ENCODE results near the gene MAPKAP1.
A peak's percentile ranks its signal among the peaks of the same experiment; 100 is the strongest.

DNA sequence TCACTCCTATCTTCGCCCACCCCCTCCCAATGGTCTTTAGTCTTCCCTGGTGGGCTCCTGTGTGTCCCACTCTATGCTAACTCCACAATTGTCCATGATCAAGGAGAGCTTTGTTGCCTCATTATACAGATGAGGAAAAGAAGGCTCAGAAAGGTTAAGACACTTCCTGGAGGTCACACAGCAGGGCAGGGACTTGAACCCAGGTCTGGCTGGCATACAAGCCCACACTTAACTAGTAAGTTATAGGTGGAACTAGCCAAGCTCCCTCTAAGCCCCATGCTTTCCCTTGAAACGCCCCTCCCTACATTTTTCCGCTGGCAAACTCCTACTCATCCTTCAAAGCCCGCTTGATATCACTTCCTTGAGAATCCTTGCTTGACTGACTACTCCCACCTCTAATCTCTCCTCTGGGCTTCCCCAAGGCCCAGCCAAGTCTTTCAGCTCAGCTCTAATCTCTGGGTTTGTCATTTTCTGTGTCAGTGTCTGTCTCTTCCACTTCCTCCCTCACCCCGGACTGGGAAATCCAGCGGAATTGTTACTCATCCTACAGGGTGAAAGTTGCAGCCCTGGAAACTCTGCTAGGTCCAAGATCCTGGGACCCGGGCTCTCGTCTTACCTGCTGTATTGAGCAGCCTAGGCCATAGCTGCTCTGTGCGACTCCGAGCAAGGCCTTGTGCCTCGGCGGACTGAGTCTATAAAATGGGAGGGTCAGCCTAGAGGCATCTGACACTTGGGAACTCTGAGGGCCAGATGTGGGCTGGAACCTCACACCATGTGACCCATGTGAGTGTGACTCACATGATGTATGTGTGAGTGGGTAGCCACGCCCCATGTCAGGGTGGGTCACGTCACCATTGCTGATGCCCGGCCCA lies 300.8 kb downstream of the MAPKAP1 start:
- no peak for TF ChIP-seq TAF1 (CRISPR knock-in tag; IDR thresholded peaks at IDR 0.05)
- TF ChIP-seq, protein P1, sequence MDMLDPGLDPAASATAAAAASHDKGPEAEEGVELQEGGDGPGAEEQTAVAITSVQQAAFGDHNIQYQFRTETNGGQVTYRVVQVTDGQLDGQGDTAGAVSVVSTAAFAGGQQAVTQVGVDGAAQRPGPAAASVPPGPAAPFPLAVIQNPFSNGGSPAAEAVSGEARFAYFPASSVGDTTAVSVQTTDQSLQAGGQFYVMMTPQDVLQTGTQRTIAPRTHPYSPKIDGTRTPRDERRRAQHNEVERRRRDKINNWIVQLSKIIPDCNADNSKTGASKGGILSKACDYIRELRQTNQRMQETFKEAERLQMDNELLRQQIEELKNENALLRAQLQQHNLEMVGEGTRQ (IDR thresholded peaks at IDR 0.05; ENCODE audit: low read depth, low read length): peak; percentile 75
- TF ChIP-seq, protein P1 (CRISPR knock-in tag; IDR thresholded peaks at IDR 0.05; ENCODE audit: borderline replicate concordance): no peak; the same call in 1 of the 2 replicates
- TF ChIP-seq ATF1 (CRISPR knock-in tag; IDR thresholded peaks at IDR 0.05): no peak
- no peak for TF ChIP-seq ZFP37 (CRISPR knock-in tag; IDR thresholded peaks at IDR 0.05; ENCODE audit: borderline replicate concordance)
- no peak for TF ChIP-seq RBFOX2 (IDR thresholded peaks at IDR 0.05; ENCODE audit: low read depth, low read length)
- no peak for TF ChIP-seq EP300 (IDR thresholded peaks at IDR 0.05; ENCODE audit: low read depth in 2 of 2, low read length in 2 of 2)
- TF ChIP-seq EP300 (CRISPR knock-in tag; IDR thresholded peaks at IDR 0.05; ENCODE audit: borderline replicate concordance): no peak
- TF ChIP-seq ARHGAP35 (CRISPR knock-in tag; IDR thresholded peaks at IDR 0.05; ENCODE audit: borderline replicate concordance): no peak
- TF ChIP-seq, protein P2, sequence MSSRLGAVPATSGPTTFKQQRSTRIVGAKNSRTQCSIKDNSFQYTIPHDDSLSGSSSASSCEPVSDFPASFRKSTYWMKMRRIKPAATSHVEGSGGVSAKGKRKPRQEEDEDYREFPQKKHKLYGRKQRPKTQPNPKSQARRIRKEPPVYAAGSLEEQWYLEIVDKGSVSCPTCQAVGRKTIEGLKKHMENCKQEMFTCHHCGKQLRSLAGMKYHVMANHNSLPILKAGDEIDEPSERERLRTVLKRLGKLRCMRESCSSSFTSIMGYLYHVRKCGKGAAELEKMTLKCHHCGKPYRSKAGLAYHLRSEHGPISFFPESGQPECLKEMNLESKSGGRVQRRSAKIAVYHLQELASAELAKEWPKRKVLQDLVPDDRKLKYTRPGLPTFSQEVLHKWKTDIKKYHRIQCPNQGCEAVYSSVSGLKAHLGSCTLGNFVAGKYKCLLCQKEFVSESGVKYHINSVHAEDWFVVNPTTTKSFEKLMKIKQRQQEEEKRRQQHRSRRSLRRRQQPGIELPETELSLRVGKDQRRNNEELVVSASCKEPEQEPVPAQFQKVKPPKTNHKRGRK (CRISPR knock-in tag; IDR thresholded peaks at IDR 0.05): no peak
- TF ChIP-seq, protein P3, sequence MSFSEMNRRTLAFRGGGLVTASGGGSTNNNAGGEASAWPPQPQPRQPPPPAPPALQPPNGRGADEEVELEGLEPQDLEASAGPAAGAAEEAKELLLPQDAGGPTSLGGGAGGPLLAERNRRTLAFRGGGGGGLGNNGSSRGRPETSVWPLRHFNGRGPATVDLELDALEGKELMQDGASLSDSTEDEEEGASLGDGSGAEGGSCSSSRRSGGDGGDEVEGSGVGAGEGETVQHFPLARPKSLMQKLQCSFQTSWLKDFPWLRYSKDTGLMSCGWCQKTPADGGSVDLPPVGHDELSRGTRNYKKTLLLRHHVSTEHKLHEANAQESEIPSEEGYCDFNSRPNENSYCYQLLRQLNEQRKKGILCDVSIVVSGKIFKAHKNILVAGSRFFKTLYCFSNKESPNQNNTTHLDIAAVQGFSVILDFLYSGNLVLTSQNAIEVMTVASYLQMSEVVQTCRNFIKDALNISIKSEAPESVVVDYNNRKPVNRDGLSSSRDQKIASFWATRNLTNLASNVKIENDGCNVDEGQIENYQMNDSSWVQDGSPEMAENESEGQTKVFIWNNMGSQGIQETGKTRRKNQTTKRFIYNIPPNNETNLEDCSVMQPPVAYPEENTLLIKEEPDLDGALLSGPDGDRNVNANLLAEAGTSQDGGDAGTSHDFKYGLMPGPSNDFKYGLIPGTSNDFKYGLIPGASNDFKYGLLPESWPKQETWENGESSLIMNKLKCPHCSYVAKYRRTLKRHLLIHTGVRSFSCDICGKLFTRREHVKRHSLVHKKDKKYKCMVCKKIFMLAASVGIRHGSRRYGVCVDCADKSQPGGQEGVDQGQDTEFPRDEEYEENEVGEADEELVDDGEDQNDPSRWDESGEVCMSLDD (CRISPR knock-in tag; IDR thresholded peaks at IDR 0.05; ENCODE audit: borderline replicate concordance): no peak
- TF ChIP-seq ZNF124 (CRISPR knock-in tag; IDR thresholded peaks at IDR 0.05): no peak
- no peak for TF ChIP-seq SP2 (CRISPR knock-in tag; IDR thresholded peaks at IDR 0.05)
- TF ChIP-seq ZFX (CRISPR knock-in tag; IDR thresholded peaks at IDR 0.05; ENCODE audit: low read depth): no peak
- TF ChIP-seq, protein P4, sequence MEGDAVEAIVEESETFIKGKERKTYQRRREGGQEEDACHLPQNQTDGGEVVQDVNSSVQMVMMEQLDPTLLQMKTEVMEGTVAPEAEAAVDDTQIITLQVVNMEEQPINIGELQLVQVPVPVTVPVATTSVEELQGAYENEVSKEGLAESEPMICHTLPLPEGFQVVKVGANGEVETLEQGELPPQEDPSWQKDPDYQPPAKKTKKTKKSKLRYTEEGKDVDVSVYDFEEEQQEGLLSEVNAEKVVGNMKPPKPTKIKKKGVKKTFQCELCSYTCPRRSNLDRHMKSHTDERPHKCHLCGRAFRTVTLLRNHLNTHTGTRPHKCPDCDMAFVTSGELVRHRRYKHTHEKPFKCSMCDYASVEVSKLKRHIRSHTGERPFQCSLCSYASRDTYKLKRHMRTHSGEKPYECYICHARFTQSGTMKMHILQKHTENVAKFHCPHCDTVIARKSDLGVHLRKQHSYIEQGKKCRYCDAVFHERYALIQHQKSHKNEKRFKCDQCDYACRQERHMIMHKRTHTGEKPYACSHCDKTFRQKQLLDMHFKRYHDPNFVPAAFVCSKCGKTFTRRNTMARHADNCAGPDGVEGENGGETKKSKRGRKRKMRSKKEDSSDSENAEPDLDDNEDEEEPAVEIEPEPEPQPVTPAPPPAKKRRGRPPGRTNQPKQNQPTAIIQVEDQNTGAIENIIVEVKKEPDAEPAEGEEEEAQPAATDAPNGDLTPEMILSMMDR (CRISPR knock-in tag; IDR thresholded peaks at IDR 0.05): no peak
- TF ChIP-seq SMARCC2 (IDR thresholded peaks at IDR 0.05): no peak

Data from HepG2 (cell line).